Measurements from ENCODE around the gene MNAT1.

- TF ChIP-seq POLR2A (IDR thresholded peaks at IDR 0.05; ENCODE audit: low read length), result no peak
- no peak for TF ChIP-seq CTCF (IDR thresholded peaks at IDR 0.05)
- TF ChIP-seq MAX (IDR thresholded peaks at IDR 0.05), result no peak
- no peak for TF ChIP-seq ELK1 (IDR thresholded peaks at IDR 0.05; ENCODE audit: low read depth, low read length)
- TF ChIP-seq NPAS2 (CRISPR knock-in tag; IDR thresholded peaks at IDR 0.05; ENCODE audit: borderline replicate concordance), result no peak
- TF ChIP-seq MAFK (IDR thresholded peaks at IDR 0.05; ENCODE audit: partially characterized antibody), result no peak
These were observed 18.9 kb downstream of the MNAT1 start for GRCh38 chr14:60753264-60754119.

Data from A549 (cell line).